Activated T-cell treated with anti-CD3 and anti-CD28 coated beads for 4 hours (primary cell): ENCODE results near the gene HAUS3.
"Not testable (repeated sequence)": the region's sequence is repeated elsewhere in the genome, so short reads cannot be mapped to it uniquely, and the experiment has no call there.

Source experiments
- DNase-seq: peaks from one replicate; pipeline ENCODE4 v3.0.0-alpha.2; 2020

Gene HAUS3

DNA sequence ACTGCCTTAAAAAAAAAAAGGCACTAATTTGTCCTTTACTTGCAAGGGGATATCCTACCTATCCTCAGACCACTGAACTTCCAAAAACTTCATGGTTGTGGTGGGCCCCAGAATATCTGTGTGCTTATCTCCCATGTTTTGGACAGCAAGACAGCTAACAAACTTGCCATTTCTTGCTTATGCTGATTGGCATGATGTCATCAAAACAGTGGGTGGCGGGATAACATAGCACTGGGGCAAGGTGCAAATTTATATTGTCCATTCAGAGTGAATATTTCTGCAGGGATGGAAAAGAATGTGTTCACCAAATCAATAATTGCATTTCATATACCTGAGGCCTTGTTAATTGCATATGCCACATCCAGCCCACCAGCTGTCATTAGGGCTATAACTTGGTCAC, 23.5 kb downstream of the HAUS3 start:
- DNase-seq, result no peak

DNA sequence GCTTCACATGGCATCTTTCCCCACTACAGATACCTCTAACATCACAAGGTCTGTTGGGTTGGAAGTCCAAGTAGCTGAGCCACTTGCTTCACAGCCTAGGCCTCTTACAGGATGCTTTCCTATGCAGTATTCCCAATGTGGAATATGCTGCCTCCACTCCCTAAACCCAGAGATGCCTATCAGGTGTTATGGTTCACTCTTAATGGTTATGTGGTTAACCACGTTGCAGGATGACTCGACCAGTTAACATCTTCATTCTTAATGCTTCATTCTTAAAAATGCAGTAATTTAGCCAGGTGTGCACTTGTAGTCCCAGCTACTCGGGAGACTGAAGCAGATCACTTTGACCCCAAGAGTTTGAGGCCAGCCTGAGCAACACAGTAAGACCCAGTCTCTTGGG, 24.2 kb downstream of the HAUS3 start:
- no peak for DNase-seq

DNA sequence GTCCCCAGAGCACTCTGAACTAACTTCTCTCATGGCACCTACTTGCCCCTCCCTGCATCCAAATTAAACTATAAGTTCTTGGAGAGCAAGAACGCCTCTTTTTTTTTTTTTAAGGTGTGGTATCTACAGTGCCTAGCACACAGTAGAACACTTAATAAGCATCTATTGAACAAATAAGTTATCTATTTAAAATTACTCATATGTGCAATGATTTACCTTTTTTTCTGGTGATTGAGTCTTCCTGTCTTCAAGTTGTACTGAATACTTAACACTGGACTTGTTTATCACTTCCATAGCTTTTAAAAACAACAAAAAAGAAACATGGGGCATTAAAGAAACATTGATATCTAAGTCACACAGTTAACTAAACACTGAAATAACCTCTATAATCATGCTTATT, 29.1 kb downstream of the HAUS3 start:
- no peak for DNase-seq

DNA sequence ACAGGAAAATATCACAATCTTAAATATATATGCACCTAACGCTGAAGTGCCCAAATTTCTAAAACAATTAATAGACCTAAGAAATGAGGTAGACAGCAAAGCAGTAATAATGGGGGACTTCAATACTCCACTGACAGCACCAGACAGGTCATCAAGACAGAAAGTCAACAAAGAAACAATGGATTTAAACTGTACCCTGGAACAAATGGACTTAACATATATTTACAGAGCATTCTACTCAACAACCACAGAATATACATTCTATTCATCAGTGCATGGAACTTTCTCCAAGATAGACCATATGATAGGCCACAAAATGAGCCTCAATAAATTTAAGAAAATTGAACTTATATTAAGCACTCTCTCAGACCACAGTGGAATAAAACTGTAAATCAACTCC, 39.1 kb downstream of the HAUS3 start:
- not testable (repeated sequence) for DNase-seq

GRCh38 chr4:2194496-2194895, 47.4 kb downstream of the HAUS3 start:
- no peak for DNase-seq

DNA sequence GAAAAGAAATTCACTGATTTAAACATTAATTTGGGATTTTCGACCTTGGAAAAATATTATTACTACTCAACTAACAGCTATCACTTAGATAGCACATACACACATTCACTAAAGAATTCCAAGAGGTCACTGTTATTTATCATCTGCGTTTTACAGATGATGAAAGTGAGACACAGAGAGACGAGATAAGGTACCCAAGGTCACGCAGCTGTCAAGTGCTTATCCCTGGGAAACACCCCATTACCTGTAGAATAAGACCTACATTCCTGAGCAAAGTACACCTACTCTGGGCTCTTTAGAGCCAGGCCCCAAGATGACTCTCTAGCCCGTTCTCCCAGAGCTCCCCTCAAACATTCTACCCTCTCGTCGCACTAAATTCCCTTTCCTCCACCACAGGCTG, 48.6 kb downstream of the HAUS3 start:
- no peak for DNase-seq

DNA sequence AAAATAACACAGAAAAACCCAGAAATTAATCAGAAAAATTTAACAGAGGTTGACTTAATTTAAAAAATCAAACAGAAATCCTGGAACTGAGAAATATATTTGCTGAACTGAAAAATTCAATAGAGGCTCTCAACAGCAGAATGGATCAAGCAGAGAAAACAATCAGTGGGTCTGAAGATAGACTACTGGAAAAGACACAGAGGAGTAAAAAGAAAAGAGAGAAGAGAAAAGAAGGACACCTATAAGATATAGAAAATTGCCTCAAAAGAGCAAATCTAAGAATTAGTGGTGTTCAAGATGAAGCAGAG, 55.1 kb downstream of the HAUS3 start:
- no peak for DNase-seq

GRCh38 chr4:2186133-2186864, 55.6 kb downstream of the HAUS3 start:
- DNase-seq, result no peak

DNA sequence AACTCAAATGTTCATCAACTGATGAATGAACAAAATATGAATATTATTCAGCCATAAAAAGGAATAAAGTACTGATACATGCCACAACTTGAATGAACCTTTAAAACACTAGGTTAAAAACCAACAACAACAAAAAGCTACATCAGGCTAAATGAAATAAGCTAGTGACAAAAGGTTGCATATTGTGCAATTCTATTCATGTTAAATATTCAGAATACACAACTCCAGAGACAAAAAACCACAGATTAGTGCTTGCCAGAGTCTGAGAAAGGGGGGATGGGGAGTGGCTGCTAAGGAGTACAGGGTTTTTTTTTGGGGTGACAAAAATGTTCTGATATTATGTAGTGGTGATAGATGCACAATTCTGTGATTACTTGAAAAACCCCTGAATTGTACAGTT, 58.5 kb downstream of the HAUS3 start:
- DNase-seq, result no peak

GRCh38 chr4:2182994-2183393, 58.9 kb downstream of the HAUS3 start:
- DNase-seq, result no peak

DNA sequence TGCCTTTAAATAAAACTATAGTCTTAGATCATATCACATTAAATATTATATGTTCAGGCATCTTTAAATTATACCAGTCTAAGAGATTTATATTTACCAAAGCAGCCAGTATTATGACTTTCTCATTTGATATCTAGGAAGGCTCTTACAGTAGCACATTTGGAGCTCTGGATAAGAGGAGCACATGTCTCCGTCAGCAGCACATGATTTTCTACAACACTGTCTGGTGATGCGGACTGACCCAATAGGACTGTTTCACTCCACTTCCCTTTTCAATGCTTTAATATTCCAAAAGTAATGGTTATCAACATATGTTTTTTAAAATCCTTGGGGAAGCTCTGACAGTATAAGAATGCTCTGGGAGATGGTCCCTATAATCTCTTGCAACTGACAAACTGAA, 61.5 kb downstream of the HAUS3 start:
- DNase-seq, result no peak

DNA sequence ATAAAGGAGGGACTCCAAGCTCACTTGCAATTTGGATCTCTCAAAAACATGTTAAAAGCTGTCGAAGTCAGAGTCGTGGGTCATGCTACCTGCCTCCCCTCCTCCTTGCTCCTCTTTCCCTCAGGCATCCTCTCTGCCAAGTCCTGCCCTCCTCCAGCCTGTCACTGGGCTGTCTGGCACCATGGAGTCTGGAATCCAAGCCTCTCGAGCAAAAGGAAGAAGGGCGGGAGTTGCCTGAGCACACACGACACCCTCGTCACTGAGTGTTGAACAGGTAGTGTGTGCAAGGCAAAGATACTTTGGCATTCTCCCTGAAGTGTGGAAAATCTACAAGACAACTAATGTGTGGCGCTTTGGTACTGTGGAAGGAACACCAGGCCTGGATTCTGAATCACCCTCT, 62.2 kb downstream of the HAUS3 start:
- no peak for DNase-seq

DNA sequence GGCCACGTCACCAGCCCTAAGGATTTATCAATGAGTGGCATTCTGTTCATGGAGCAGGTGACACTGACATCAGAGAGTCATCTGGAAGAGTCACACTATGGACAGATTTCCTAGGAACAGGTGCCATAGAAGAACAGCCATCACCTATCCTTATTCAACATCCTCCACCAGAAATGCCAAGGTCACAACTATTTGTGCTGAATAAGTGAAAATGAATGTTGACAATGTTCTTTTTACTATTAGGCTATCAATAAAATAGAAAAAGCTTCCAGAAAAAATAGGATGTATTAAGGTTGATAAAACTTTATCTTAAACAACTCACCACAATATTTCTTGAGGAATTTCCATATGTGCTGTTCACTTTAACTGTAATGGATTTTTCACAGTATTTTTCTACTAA, 62.9 kb downstream of the HAUS3 start:
- no peak for DNase-seq
